Ishikawa (cell line): ENCODE results near the gene SLC16A7.
A peak's percentile ranks its signal among the peaks of the same experiment; 100 is the strongest.

ENCODE experiments used
- CEBPB ChIP-seq: IDR thresholded peaks from 2 replicates; pipeline ENCODE4 v1.6.1; 2012
- EGR1 ChIP-seq: IDR thresholded peaks from 2 replicates; pipeline ENCODE4 v1.6.1; 2012
- EP300 ChIP-seq: IDR thresholded peaks from 2 replicates; pipeline ENCODE4 v1.6.1; 2012; ENCODE audit warnings: borderline replicate concordance
- NFIC ChIP-seq: IDR thresholded peaks from 2 replicates; pipeline ENCODE4 v1.6.1; 2012
- RAD21 ChIP-seq: IDR thresholded peaks from 2 replicates; pipeline ENCODE4 v1.6.1; 2012; ENCODE audit warnings: low read depth
- TCF12 ChIP-seq: IDR thresholded peaks from 2 replicates; pipeline ENCODE4 v1.6.1; 2012; ENCODE audit warnings: low read depth
- TEAD4 ChIP-seq: IDR thresholded peaks from 2 replicates; pipeline ENCODE4 v1.6.1; 2012
- YY1 ChIP-seq: IDR thresholded peaks from 2 replicates; pipeline ENCODE4 v1.6.1; 2012; ENCODE audit warnings: low read depth
- TF ChIP-seq, protein P1 (sequence below): IDR thresholded peaks from 2 replicates; pipeline ENCODE4 v1.6.1; 2012
- TF ChIP-seq, protein P2 (sequence below): IDR thresholded peaks from 2 replicates; pipeline ENCODE4 v1.6.1; 2012; ENCODE audit warnings: low read depth, mild to moderate bottlenecking

DNA sequence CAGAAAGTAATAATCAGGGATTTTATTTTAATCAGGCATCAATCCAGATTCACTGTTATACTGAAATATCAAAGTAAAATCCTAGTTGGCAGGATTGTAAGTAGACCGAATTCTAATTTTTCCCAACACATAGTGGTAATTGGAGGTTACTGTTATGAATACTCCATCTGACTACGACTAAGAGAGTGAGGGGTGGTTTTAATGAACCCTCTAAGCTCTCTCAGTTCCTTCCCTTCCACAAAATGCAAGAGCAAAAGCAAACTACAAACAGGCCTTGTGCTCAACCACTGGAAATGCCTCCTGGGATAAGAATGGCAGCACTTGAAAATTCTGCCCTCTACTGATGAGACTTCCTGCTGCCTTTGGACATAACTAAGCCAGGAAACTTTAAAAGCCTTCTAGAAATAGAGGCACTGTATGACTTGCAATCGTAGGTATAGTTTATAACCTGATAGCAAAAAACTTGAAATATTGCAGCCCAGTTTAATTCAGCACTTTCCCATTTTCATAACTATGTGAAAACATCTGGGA lies 184.8 kb downstream of the SLC16A7 start:
- TF ChIP-seq EP300 (no peak), CEBPB (no peak), TCF12 (no peak), TEAD4 (no peak), NFIC (no peak), RAD21 (peak; percentile 58), YY1 (no peak), EGR1 (no peak)
- TF ChIP-seq, protein P1, sequence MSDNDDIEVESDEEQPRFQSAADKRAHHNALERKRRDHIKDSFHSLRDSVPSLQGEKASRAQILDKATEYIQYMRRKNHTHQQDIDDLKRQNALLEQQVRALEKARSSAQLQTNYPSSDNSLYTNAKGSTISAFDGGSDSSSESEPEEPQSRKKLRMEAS = no peak
- TF ChIP-seq, protein P2, sequence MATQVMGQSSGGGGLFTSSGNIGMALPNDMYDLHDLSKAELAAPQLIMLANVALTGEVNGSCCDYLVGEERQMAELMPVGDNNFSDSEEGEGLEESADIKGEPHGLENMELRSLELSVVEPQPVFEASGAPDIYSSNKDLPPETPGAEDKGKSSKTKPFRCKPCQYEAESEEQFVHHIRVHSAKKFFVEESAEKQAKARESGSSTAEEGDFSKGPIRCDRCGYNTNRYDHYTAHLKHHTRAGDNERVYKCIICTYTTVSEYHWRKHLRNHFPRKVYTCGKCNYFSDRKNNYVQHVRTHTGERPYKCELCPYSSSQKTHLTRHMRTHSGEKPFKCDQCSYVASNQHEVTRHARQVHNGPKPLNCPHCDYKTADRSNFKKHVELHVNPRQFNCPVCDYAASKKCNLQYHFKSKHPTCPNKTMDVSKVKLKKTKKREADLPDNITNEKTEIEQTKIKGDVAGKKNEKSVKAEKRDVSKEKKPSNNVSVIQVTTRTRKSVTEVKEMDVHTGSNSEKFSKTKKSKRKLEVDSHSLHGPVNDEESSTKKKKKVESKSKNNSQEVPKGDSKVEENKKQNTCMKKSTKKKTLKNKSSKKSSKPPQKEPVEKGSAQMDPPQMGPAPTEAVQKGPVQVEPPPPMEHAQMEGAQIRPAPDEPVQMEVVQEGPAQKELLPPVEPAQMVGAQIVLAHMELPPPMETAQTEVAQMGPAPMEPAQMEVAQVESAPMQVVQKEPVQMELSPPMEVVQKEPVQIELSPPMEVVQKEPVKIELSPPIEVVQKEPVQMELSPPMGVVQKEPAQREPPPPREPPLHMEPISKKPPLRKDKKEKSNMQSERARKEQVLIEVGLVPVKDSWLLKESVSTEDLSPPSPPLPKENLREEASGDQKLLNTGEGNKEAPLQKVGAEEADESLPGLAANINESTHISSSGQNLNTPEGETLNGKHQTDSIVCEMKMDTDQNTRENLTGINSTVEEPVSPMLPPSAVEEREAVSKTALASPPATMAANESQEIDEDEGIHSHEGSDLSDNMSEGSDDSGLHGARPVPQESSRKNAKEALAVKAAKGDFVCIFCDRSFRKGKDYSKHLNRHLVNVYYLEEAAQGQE = no peak
